AG04449 (cell line): Measurements from ENCODE around the gene CAPN7.

Experiments used
- CTCF ChIA-PET: fragments of 350-600 bp; formaldehyde crosslinking; extraction: SDS; loops from one replicate; lab custom pipeline; 2021; ENCODE audit warnings: antibody characterized with exemption; lab: Yijun Ruan, JAX
- POLR2A ChIA-PET: fragments of 400-600, 350-600 bp; formaldehyde crosslinking; extraction: SDS; loops from one replicate; lab custom pipeline; 2020; ENCODE audit warnings: antibody characterized with exemption, inconsistent platforms; lab: Yijun Ruan, JAX
- DNase-seq: peaks from one replicate; pipeline ENCODE4 v3.0.0-alpha.2; 2010; ENCODE audit warnings: low read depth, low spot score
- H3K4me3 ChIP-seq: 2 replicates; pipeline ENCODE4 v1.5.1; 2011; ENCODE audit warnings: low read depth, mild to moderate bottlenecking, control low read depth, low read length
- CTCF ChIP-seq: IDR thresholded peaks from one replicate; pipeline ENCODE4 v1.5.1; 2011; ENCODE audit warnings: mild to moderate bottlenecking, moderate library complexity, low read length, control low read depth, inconsistent platforms; ENCODE audit not compliant: insufficient read depth; ENCODE audit errors: missing control alignments

The CAPN7 gene

DNA sequence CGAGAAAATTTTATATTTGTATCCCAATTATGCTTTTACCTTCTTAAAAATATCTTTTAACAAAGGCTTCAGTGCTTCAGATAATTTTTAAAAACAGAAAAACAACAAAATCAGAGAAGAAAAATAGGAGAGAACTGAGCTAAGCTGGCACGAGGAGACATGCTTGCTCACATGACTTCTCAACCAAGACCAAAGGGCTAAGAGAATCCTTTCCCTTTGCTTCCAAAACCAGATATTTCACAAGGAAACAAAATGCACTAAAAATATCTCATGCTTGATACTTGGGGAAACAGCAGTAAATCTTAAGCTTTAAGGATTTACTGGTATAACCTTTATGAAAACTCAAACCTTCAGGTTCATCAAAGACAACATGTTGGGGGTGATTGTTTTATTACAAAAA is 58.4 kb downstream of the CAPN7 start:
- no peak overlapping the region for H3K4me3 ChIP-seq
- CTCF ChIA-PET = interaction anchor here (1.0 to 12.2 kb wide), 9 partner anchors 9 to 156 kb away, joined by 3 to 409 read pairs (median 115); partner anchors contain the start of gene SH3BP5
- DNase-seq = no peak
- POLR2A ChIA-PET = no interaction called here
- no peak for TF ChIP-seq CTCF

DNA sequence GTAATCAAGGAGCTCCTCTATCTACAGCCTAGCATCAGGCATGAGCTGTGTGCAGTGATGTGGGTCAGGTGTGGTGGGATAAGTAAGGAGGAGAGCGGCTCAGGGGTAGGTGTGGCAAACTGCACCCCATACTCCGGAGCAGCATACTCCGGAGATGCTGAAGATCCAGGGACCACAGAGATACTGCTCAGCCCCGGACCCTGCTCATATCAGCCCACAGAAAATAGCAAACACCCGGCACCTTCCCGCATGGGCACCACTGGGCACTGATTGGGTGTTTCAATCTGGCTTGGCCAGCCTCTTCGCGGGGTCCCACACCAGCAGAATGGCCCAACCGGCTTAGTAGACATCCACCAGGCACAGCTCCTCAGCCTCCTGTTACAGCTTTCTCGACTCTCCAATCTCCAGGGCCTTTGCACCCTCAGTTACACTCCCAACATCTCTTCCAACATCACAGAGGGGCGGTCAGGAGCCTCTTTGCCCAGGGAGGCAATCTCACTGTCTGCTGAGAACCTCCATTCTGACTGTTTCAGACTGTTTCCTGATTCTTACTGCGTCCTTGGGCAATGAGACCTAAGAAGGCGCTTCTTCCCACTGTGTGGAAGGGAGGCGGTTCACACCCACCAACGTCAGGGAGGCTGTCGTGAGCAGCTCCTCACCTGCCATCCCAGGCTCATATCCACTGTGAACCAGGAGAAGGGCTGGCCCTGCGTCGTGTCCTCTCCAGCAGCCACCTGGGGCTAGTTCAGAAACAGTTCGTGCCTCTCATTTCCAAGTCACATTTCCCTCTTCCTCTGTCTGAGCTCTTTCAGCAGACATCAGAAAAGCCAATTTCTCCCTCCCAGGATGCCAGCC is 59.8 kb downstream of the CAPN7 start:
- no peak overlapping the region for H3K4me3 ChIP-seq
- TF ChIP-seq CTCF = no peak
- CTCF ChIA-PET = interaction anchor here (0.6 to 12.2 kb wide), 16 partner anchors 10 to 291 kb away, joined by 3 to 409 read pairs (median 6); partner anchors contain the start of gene SH3BP5
- POLR2A ChIA-PET = no interaction called here
- DNase-seq = no peak

DNA sequence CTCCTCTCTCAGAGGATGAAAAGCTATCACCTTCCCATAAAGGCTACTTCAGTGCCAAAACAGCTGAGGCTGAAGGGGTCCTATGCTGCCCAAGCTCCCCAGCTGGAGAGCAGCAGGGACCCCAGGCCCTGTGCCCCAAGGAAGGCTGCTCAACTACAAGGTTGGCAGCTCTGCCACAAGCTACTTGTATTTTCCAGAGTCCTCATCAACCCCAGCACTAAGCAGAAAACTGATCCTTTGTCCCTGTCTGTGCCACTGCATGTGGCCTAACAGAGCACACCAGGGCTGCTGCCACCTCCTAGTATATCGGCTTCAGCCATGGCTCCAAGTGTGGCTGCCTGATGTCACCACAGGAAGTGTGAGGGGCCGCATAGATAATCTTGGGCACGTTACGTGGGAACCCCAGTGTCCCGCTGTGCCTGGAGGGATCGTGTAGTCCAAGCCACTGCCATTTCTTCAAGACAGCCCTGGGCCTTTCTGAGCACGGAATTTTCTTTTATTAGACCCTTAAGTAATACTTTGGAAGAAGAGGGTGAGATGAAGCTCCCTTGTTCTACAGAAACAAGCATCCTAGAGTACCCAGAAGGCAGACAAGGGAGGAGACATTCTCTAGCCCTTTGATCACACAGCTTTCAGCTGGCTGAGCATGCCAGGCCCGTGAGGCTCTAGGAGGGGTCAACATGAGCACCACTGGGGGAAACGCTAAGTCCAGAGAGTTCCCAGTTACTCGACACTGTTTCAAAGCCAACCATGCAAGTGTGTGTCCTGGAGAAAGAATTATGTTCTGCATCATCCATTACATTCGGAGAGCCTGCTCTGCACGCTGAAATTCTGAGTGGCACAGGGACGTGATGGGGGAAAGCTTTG is 60.7 kb downstream of the CAPN7 start:
- no peak for DNase-seq
- H3K4me3 ChIP-seq = no peak overlapping the region
- ChIA-PET POLR2A (no interaction called here), CTCF (interaction anchor here (0.7 to 12.2 kb wide), 33 partner anchors 11 to 291 kb away, joined by 3 to 409 read pairs (median 7); partner anchors contain the start of genes CAPN7 and SH3BP5)
- TF ChIP-seq CTCF = no peak

DNA sequence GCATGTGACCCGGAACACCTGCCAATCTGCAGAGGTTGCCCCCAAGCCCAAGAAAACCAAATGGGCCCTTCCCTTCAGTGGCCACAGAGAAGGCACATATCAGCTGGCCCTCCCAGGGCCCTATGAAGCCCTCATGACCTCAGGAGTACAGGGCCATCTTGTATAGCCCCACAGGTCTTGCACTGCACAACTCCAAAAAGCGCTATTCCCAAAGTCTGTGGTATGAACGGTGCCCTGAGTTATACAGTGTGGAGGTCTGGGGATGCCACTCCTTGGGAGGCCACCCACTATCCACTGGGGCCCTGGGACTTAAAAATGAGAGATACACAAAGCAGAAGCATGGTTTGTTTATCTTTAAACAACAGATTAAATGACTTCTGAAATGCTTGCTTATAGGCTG is 61.5 kb downstream of the CAPN7 start:
- DNase-seq = no peak
- TF ChIP-seq CTCF = no peak
- no peak overlapping the region for H3K4me3 ChIP-seq
- ChIA-PET POLR2A (interaction anchor here (1.1 kb wide), 1 partner anchor 94 kb away, joined by 3 read pairs; no protein-coding TSS in a partner anchor), CTCF (interaction anchor here (0.7 to 12.2 kb wide), 46 partner anchors 12 to 340 kb away, joined by 3 to 409 read pairs (median 6); partner anchors contain the start of genes CAPN7 and SH3BP5)

DNA sequence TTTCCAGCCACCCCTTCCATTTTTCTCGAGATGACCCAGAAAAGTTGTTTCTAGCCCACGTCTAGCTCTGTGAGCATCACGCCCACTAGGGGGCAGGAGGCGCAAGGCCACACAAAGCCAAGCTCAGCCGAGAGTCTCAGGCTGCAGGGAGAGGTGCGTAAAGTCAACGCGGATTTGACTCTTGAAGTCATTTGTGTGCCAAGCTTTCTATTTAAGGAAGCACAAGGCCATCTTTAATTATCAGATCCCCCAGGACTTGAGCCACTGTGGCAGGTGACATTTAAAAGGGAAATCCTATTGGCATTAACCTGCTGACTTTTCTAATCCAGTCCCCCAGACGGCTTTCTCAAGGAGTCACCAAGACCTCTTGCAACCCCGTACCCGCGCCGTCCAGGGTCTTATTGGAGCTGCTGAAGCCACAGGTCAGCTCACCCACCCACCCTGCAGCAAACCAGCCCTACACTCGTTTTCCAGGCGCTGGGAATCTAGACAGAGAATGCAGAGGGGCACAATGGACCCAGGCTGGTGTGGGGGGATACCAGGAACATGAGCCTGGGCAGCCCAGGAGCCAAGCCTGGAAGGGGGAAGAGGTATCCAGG is 62.1 kb downstream of the CAPN7 start:
- POLR2A ChIA-PET = interaction anchor here (1.1 kb wide), 1 partner anchor 94 kb away, joined by 3 read pairs; no protein-coding TSS in a partner anchor
- TF ChIP-seq CTCF = peak; percentile 94
- H3K4me3 ChIP-seq = no peak overlapping the region
- CTCF ChIA-PET = interaction anchor here (0.6 to 12.2 kb wide), 50 partner anchors 12 to 341 kb away, joined by 3 to 409 read pairs (median 6); partner anchors contain the start of genes CAPN7 and SH3BP5
- peak; percentile 31 for DNase-seq
